GM23338 (cell line): ENCODE measurements around the gene NCR1. TPM values are rescaled to one million over a fixed set of nuclear protein-coding genes. Genes with fewer than 3 reads are reported as not detected.

Experiments used
- ATAC-seq: fragments of 200-7000 bp; cut with Tn5 transposase; 3 replicates; pipeline ENCODE4 v1.9.1; 2020
- DNase-seq: peaks from one replicate; pipeline ENCODE4 v3.0.0-alpha.2; 2015; ENCODE audit warnings: low spot score
- H2AFZ ChIP-seq: fragments of 200-600 bp; sonication (generic); 2 replicates; pipeline ENCODE4 v1.8.0; 2016; ENCODE audit warnings: antibody characterized with exemption, mild to moderate bottlenecking, moderate library complexity
- H3F3A ChIP-seq: fragments of 200-600 bp; sonication (generic); replicated peaks from 2 replicates; pipeline ENCODE4 v1.8.0; 2017; ENCODE audit warnings: antibody characterized with exemption, mixed run types, low read depth
- H3K27ac ChIP-seq: fragments of 200-600 bp; sonication (generic); 2 replicates; pipeline ENCODE4 v1.6.1; 2016; ENCODE audit warnings: low read depth
- H3K27me3 ChIP-seq: fragments of 200-600 bp; sonication (generic); 2 replicates; pipeline ENCODE4 v1.8.0; 2016; ENCODE audit warnings: mild to moderate bottlenecking, mixed run types, moderate library complexity; ENCODE audit not compliant: insufficient read depth
- H3K36me3 ChIP-seq: fragments of 200-600 bp; sonication (generic); 2 replicates; pipeline ENCODE4 v1.8.0; 2016; ENCODE audit warnings: mild to moderate bottlenecking; ENCODE audit not compliant: insufficient read depth
- H3K4me1 ChIP-seq: fragments of 200-600 bp; sonication (generic); 2 replicates; pipeline ENCODE4 v1.8.0; 2016; ENCODE audit warnings: mild to moderate bottlenecking, moderate library complexity; ENCODE audit not compliant: insufficient read depth
- H3K4me2 ChIP-seq: fragments of 200-600 bp; sonication (generic); 2 replicates; pipeline ENCODE4 v1.7.1; 2017; ENCODE audit warnings: mixed run types
- H3K4me3 ChIP-seq: fragments of 200-600 bp; sonication (generic); 2 replicates; pipeline ENCODE4 v1.6.1; 2016; ENCODE audit warnings: mixed run types
- H3K79me2 ChIP-seq: fragments of 200-600 bp; sonication (generic); replicated peaks from 2 replicates; pipeline ENCODE4 v1.8.0; 2017; ENCODE audit warnings: mild to moderate bottlenecking; ENCODE audit not compliant: insufficient read depth
- H3K9me2 ChIP-seq: fragments of 200-600 bp; sonication (generic); 2 replicates; pipeline ENCODE4 v1.8.0; 2017; ENCODE audit not compliant: insufficient read depth
- H4K20me1 ChIP-seq: fragments of 200-600 bp; sonication (generic); replicated peaks from 2 replicates; pipeline ENCODE4 v1.8.0; 2017; ENCODE audit warnings: mild to moderate bottlenecking; ENCODE audit not compliant: insufficient read depth
- H3K27ac Mint-ChIP-seq: 2 replicates; pipeline ENCODE4 v1.8.0; 2020; ENCODE audit warnings: inconsistent platforms, mild to moderate bottlenecking, moderate library complexity, mixed read lengths
- H3K27me3 Mint-ChIP-seq: 3 replicates; pipeline ENCODE4 v1.8.0; 2022; ENCODE audit warnings: low read depth, mild to moderate bottlenecking, moderate library complexity, mixed read lengths, inconsistent platforms; ENCODE audit not compliant: insufficient read depth, poor library complexity
- H3K36me3 Mint-ChIP-seq: 3 replicates; pipeline ENCODE4 v1.8.0; 2021; ENCODE audit warnings: low read depth, mild to moderate bottlenecking, inconsistent platforms, moderate library complexity, mixed read lengths
- H3K4me1 Mint-ChIP-seq: 3 replicates; pipeline ENCODE4 v1.8.0; 2020; ENCODE audit warnings: mild to moderate bottlenecking, inconsistent platforms, mixed read lengths
- H3K4me3 Mint-ChIP-seq: 3 replicates; pipeline ENCODE4 v1.8.0; 2021; ENCODE audit warnings: moderate library complexity, mild to moderate bottlenecking, inconsistent platforms, mixed read lengths
- H3K9me3 Mint-ChIP-seq: 3 replicates; pipeline ENCODE4 v1.8.0; 2020; ENCODE audit warnings: moderate library complexity, mild to moderate bottlenecking, inconsistent platforms, mixed read lengths
- CREB1 ChIP-seq: fragments of 250-450 bp; sonication (Bioruptor Pico); IDR thresholded peaks from 2 replicates; pipeline ENCODE4 v1.5.0; 2020; ENCODE audit warnings: low read depth, mild to moderate bottlenecking, moderate library complexity
- EZH2phosphoT487 ChIP-seq: fragments of 200-600 bp; sonication (generic); IDR thresholded peaks from one replicate; pipeline ENCODE4 v1.8.1; 2018; ENCODE audit warnings: antibody characterized with exemption; ENCODE audit not compliant: unreplicated experiment
- JUNB ChIP-seq: IDR thresholded peaks from one replicate; pipeline ENCODE4 v1.6.1; 2016; ENCODE audit warnings: antibody characterized with exemption; ENCODE audit not compliant: unreplicated experiment
- NANOG ChIP-seq: IDR thresholded peaks from 2 replicates; pipeline ENCODE4 v1.6.1; 2016; ENCODE audit warnings: antibody characterized with exemption, borderline replicate concordance
- POLR2AphosphoS5 ChIP-seq: IDR thresholded peaks from 2 replicates; pipeline ENCODE4 v1.6.1; 2016; ENCODE audit warnings: antibody characterized with exemption, low read depth
- ZNF331 ChIP-seq: fragments of 250-450 bp; sonication (Bioruptor Pico); IDR thresholded peaks from 2 replicates; pipeline ENCODE4 v1.5.0; 2020; ENCODE audit warnings: low read depth, mild to moderate bottlenecking, moderate library complexity
- polyA plus RNA-seq: library from polyadenylated mRNA; unstranded; fragments of >200 nt; fragmentation: Nextera tagmentation; extraction: Ambion mirVana; gene quantifications from 2 replicates; pipeline ENCODE4 v1.2.1, GENCODE V29; 2016
- total RNA-seq: library from RNA; depleted of rRNA; stranded (reverse); fragments of >200 nt; shearing (Covaris generic); gene quantifications from 2 replicates; pipeline ENCODE4 v1.2.3, GENCODE V29; 2014
- TF ChIP-seq, protein P1 (sequence below): fragments of 250-450 bp; sonication (Bioruptor Pico); IDR thresholded peaks from 2 replicates; pipeline ENCODE4 v1.5.0; 2020; ENCODE audit warnings: mild to moderate bottlenecking, moderate library complexity
- TF ChIP-seq, protein P2 (sequence below): IDR thresholded peaks from 2 replicates; pipeline ENCODE4 v1.6.1; 2016; ENCODE audit warnings: antibody characterized with exemption
- TF ChIP-seq, protein P3 (sequence below): IDR thresholded peaks from one replicate; pipeline ENCODE4 v1.6.1; 2018; ENCODE audit warnings: antibody characterized with exemption; ENCODE audit not compliant: unreplicated experiment
- TF ChIP-seq, protein P4 (sequence below), 2 experiments: fragments of 200-600 bp in 1 of 2; sonication (generic) in 1 of 2; conservative IDR thresholded peaks; 2 replicates each; pipeline versions ENCODE4 v1.5.1 to v1.6.1; 2016 to 2017; ENCODE audit warnings: antibody characterized with exemption in 2 of 2, low read depth in 2 of 2, mild to moderate bottlenecking in 2 of 2, moderate library complexity in 1 of 2

NCR1 gene
- total and polyA plus RNA-seq, 2 experiments from 2014 or later, result 1.8 to 2.0 TPM

DNA sequence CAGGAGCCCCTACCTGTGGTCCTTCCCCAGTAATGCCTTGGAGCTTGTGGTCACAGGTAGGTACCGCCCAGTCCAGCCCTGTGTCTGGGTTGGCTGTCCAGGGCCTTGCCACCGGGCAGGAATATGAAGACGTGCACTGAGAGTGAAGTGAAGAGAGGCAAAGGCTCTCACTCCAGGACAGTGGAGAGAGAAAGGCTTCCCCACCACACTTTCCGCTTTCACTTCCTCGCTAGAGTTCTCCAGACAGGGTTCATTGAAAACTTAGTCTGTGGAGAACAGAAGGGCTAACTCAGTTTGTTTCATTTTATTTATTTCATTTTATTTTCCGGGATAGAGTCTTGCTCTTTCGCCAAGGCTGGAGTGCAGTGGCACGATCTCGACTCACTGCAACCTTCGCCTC, 17.7 kb upstream of the NCR1 start:
- no peak for ATAC-seq

DNA sequence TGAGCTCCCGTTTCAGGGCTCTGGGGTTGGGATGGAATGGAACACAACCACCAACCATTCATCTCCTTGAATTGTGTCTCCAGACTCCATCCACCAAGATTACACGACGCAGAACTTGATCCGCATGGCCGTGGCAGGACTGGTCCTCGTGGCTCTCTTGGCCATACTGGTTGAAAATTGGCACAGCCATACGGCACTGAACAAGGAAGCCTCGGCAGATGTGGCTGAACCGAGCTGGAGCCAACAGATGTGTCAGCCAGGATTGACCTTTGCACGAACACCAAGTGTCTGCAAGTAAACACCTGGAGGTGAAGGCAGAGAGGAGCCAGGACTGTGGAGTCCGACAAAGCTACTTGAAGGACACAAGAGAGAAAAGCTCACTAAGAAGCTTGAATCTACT, 16.4 kb upstream of the NCR1 start:
- Histone ChIP-seq H3K4me2 (no peak overlapping the region), H3F3A (peaks cover 4% of the 10 kb centered on the region; the same call in 1 of the 2 replicates), H3K9me2 (no peaks in the 10 kb centered on the region), H3K36me3 (no peaks in the 10 kb centered on the region), H3K4me3 (no peak overlapping the region), H3K27me3 (no peaks in the 10 kb centered on the region), H3K27ac (no peak overlapping the region), H3K79me2 (no peaks in the 10 kb centered on the region), H2AFZ (no peak overlapping the region), H4K20me1 (no peaks in the 10 kb centered on the region), H3K4me1 (peaks cover 4% of the 10 kb centered on the region; the same call in 1 of the 2 replicates)
- DNase-seq (no peak), ATAC-seq (no peak)
- peaks cover 19% of the 10 kb centered on the region for H3K9me3 Mint-ChIP-seq
- no peak overlapping the region for H3K4me3 Mint-ChIP-seq
- peaks cover 13% of the 10 kb centered on the region; the same call in 2 of the 3 replicates for H3K4me1 Mint-ChIP-seq
- no peak overlapping the region for H3K27ac Mint-ChIP-seq
- H3K36me3 Mint-ChIP-seq, result no peaks in the 10 kb centered on the region
- peaks cover 6% of the 10 kb centered on the region for H3K27me3 Mint-ChIP-seq
- TF ChIP-seq JUNB (no peak), EZH2phosphoT487 (no peak), ZNF331 (CRISPR knock-in tag) (no peak), CREB1 (no peak), NANOG (no peak)
- TF ChIP-seq, protein P1, sequence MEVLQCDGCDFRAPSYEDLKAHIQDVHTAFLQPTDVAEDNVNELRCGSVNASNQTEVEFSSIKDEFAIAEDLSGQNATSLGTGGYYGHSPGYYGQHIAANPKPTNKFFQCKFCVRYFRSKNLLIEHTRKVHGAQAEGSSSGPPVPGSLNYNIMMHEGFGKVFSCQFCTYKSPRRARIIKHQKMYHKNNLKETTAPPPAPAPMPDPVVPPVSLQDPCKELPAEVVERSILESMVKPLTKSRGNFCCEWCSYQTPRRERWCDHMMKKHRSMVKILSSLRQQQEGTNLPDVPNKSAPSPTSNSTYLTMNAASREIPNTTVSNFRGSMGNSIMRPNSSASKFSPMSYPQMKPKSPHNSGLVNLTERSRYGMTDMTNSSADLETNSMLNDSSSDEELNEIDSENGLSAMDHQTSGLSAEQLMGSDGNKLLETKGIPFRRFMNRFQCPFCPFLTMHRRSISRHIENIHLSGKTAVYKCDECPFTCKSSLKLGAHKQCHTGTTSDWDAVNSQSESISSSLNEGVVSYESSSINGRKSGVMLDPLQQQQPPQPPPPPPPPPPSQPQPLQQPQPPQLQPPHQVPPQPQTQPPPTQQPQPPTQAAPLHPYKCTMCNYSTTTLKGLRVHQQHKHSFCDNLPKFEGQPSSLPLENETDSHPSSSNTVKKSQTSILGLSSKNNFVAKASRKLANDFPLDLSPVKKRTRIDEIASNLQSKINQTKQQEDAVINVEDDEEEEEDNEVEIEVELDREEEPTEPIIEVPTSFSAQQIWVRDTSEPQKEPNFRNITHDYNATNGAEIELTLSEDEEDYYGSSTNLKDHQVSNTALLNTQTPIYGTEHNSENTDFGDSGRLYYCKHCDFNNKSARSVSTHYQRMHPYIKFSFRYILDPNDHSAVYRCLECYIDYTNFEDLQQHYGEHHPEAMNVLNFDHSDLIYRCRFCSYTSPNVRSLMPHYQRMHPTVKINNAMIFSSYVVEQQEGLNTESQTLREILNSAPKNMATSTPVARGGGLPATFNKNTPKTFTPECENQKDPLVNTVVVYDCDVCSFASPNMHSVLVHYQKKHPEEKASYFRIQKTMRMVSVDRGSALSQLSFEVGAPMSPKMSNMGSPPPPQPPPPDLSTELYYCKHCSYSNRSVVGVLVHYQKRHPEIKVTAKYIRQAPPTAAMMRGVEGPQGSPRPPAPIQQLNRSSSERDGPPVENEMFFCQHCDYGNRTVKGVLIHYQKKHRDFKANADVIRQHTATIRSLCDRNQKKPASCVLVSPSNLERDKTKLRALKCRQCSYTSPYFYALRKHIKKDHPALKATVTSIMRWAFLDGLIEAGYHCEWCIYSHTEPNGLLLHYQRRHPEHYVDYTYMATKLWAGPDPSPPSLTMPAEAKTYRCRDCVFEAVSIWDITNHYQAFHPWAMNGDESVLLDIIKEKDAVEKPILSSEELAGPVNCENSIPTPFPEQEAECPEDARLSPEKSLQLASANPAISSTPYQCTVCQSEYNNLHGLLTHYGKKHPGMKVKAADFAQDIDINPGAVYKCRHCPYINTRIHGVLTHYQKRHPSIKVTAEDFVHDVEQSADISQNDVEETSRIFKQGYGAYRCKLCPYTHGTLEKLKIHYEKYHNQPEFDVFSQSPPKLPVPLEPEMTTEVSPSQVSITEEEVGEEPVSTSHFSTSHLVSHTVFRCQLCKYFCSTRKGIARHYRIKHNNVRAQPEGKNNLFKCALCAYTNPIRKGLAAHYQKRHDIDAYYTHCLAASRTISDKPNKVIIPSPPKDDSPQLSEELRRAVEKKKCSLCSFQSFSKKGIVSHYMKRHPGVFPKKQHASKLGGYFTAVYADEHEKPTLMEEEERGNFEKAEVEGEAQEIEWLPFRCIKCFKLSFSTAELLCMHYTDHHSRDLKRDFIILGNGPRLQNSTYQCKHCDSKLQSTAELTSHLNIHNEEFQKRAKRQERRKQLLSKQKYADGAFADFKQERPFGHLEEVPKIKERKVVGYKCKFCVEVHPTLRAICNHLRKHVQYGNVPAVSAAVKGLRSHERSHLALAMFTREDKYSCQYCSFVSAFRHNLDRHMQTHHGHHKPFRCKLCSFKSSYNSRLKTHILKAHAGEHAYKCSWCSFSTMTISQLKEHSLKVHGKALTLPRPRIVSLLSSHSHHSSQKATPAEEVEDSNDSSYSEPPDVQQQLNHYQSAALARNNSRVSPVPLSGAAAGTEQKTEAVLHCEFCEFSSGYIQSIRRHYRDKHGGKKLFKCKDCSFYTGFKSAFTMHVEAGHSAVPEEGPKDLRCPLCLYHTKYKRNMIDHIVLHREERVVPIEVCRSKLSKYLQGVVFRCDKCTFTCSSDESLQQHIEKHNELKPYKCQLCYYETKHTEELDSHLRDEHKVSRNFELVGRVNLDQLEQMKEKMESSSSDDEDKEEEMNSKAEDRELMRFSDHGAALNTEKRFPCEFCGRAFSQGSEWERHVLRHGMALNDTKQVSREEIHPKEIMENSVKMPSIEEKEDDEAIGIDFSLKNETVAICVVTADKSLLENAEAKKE (CRISPR knock-in tag), result no peak
- TF ChIP-seq, protein P2, sequence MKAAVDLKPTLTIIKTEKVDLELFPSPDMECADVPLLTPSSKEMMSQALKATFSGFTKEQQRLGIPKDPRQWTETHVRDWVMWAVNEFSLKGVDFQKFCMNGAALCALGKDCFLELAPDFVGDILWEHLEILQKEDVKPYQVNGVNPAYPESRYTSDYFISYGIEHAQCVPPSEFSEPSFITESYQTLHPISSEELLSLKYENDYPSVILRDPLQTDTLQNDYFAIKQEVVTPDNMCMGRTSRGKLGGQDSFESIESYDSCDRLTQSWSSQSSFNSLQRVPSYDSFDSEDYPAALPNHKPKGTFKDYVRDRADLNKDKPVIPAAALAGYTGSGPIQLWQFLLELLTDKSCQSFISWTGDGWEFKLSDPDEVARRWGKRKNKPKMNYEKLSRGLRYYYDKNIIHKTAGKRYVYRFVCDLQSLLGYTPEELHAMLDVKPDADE, result no peak
- TF ChIP-seq, protein P3, sequence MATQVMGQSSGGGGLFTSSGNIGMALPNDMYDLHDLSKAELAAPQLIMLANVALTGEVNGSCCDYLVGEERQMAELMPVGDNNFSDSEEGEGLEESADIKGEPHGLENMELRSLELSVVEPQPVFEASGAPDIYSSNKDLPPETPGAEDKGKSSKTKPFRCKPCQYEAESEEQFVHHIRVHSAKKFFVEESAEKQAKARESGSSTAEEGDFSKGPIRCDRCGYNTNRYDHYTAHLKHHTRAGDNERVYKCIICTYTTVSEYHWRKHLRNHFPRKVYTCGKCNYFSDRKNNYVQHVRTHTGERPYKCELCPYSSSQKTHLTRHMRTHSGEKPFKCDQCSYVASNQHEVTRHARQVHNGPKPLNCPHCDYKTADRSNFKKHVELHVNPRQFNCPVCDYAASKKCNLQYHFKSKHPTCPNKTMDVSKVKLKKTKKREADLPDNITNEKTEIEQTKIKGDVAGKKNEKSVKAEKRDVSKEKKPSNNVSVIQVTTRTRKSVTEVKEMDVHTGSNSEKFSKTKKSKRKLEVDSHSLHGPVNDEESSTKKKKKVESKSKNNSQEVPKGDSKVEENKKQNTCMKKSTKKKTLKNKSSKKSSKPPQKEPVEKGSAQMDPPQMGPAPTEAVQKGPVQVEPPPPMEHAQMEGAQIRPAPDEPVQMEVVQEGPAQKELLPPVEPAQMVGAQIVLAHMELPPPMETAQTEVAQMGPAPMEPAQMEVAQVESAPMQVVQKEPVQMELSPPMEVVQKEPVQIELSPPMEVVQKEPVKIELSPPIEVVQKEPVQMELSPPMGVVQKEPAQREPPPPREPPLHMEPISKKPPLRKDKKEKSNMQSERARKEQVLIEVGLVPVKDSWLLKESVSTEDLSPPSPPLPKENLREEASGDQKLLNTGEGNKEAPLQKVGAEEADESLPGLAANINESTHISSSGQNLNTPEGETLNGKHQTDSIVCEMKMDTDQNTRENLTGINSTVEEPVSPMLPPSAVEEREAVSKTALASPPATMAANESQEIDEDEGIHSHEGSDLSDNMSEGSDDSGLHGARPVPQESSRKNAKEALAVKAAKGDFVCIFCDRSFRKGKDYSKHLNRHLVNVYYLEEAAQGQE, result no peak
- TF ChIP-seq, protein P4, sequence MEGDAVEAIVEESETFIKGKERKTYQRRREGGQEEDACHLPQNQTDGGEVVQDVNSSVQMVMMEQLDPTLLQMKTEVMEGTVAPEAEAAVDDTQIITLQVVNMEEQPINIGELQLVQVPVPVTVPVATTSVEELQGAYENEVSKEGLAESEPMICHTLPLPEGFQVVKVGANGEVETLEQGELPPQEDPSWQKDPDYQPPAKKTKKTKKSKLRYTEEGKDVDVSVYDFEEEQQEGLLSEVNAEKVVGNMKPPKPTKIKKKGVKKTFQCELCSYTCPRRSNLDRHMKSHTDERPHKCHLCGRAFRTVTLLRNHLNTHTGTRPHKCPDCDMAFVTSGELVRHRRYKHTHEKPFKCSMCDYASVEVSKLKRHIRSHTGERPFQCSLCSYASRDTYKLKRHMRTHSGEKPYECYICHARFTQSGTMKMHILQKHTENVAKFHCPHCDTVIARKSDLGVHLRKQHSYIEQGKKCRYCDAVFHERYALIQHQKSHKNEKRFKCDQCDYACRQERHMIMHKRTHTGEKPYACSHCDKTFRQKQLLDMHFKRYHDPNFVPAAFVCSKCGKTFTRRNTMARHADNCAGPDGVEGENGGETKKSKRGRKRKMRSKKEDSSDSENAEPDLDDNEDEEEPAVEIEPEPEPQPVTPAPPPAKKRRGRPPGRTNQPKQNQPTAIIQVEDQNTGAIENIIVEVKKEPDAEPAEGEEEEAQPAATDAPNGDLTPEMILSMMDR (conservative IDR thresholded peaks at IDR 0.05; ENCODE audit: low read depth in 2 of 2), result no peak

More for the DNA sequence above, 17.7 kb upstream of the NCR1 start:
- Mint-ChIP-seq H3K4me1 (peaks cover 4% of the 10 kb centered on the region; the same call in 2 of the 3 replicates), H3K4me3 (no peak overlapping the region), H3K27ac (no peak overlapping the region), H3K9me3 (peaks cover 19% of the 10 kb centered on the region), H3K27me3 (peaks cover 3% of the 10 kb centered on the region), H3K36me3 (no peaks in the 10 kb centered on the region)
- Histone ChIP-seq H3K36me3 (no peaks in the 10 kb centered on the region), H3K4me3 (no peak overlapping the region), H4K20me1 (no peaks in the 10 kb centered on the region), H3K27ac (no peak overlapping the region), H3K27me3 (no peaks in the 10 kb centered on the region), H3K9me2 (no peaks in the 10 kb centered on the region), H3K4me2 (no peak overlapping the region), H2AFZ (no peak overlapping the region), H3K4me1 (peaks cover 4% of the 10 kb centered on the region; the same call in 1 of the 2 replicates), H3F3A (peaks cover 4% of the 10 kb centered on the region; the same call in 1 of the 2 replicates), H3K79me2 (no peaks in the 10 kb centered on the region)
- no peak for TF ChIP-seq POLR2AphosphoS5
- DNase-seq, result no peak
